GM21447 (cell line): ENCODE measurements around the gene MEIS3.

ENCODE experiments used
- ATAC-seq: cut with Tn5 transposase; IDR thresholded peaks from one replicate; pipeline ENCODE4 v1.9.1; 2021; ENCODE audit not compliant: unreplicated experiment

The MEIS3 gene

DNA sequence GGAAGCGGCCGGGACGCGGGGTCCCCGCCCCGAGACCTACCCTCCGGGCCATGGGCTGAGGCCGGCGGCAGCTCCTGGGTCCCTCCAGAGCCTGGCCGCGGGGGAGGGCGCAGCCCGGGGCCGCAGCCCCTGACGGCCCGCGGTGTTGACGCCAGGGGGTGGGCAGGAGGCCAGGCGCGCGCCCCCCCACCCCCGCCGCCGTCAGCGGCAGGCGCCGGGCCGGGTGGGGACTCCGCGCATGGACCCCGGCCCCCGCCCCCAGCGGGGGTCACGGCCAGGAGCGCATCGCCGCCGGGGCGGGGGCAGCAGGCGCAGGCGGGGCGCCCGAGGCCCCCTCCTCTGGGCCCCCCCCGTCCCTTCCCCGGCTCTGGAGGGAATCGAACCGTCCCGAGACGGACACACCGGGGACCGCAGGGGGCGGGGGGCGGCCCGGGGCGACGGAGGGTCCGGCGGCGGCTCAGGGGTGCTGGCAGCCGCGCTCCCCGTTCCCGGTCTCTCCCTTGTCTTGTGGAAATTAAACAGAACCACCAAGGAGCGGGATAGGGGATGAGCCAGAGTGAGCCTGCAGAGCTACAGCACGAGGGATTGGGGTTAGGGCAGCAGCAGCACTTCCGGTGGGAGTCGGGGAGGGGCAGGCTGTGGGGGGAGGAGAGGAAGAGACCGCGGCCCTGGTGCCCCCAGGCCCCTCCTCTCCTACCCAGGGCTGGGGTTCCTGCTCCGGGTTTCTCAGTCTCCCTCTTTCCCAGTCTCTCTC, at the start of gene MEIS3:
Gene MEIS3 (minus strand): TSS at position 498 of the 754 bp plus-strand sequence. CDS start 446 bp downstream, at position 52.
- no peak for ATAC-seq

DNA sequence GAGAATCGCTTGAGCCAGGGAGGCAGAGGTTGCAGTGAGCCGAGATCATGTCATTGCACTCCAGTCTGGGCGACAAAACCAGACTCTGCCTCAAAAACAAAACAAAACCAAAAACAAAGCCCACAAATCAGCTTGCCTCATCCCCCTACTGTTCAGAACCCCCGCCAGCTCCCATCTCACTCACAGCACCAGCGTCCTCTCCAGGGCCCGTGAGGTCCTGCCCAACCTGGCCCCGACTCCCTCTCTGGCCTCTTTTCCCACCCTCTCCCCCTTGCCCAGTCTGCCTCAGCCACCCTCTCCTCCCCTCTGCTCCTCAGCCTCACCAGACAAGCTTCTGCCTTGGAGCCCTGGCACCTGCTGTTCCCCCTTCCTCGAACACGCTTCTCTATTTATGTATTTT, 48.6 kb upstream of the MEIS3 start:
- no peak for ATAC-seq

DNA sequence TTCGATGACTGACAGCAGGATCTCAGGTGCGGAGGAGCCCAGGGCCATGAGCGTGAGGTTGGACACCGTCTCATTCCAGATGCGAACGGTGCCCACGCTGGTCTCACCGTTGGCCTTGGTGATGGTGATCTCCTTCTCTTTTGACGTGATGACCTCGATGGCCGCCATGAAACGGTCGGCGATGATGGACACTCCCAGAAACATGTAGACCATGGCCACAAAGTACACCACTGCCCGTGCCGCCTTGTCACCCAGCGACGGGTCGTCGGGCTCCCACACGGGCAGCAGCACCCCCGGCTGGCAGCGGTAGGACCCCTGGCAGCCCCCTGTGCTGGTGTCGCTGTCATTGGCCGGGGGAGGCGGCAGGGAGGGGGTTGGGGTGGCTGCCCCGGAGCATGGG, 46.6 kb upstream of the MEIS3 start:
- ATAC-seq = no peak

DNA sequence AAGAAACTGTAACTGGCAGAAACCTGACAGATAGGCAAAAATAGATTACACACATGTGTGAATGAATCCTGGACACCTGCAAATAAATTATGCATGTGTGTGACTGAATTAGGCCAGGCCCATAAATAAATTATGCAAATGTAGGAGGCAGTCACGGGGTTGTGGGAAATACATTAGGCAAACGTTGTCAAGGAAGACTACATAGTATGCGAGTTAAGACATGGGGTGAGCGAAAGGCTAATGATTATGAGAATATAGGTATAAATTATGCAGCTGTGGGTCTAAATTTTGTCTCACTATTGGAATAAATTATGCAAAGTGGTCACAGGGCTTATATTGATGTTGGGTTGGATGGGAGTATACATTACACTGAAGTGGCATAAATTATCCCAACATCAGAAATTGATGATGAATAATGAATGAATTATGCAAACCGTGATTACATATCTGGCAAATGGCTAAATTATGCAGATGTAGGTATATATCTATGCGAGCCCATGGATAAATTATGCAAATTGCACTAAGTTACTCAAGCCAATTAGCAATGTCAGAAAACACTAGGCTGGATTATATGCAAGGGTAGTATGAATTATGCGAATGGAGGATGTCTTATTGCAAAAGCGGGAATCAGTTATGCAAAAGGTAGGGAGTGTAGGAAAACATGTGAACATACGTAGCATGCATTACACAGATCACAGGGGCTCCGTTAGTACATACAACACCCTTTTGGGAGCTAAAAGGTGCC, 45.5 kb upstream of the MEIS3 start:
- no peak for ATAC-seq

DNA sequence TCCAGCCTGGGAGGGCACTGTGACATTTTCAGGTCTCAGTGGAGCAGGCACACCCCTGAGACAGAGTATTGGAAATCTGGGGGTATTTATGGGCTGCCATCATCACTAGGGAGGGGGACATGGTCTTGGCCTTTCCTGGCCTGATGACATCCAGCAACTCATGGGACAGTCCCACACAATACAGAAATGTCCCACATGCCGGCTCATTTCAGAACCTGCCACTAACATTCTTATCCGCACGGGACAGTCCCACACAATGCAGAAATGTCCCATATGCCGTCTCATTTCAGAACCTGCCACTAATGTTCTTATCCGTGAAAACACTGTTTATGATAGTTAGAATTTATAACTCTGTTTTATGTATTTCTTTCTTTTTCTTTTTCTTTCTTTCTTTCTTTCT, 42.5 kb upstream of the MEIS3 start:
- no peak for ATAC-seq

DNA sequence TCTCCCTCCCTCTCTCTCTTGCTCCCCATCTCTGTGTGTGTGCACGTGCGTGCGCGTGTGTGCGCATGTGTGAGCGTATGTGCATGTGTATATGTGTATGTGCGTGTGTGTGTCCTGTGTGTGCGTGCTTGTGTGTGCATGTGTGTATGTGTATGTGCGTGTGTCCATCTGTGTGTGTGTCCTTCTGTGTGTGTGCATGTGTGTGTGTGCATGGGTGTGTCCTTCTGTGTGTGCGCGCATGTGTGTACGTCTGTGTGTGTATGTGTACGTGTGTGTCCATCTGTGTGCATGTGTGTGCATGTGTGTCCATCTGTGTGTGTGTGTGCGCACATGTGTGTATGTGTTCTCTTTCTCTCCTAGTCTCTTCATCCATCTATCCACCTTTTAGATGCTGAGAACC, 40.1 kb upstream of the MEIS3 start:
- no peak for ATAC-seq

- no peak for ATAC-seq
Measured at GRCh38 chr19:47458672-47459071, 39.3 kb upstream of the MEIS3 start.

DNA sequence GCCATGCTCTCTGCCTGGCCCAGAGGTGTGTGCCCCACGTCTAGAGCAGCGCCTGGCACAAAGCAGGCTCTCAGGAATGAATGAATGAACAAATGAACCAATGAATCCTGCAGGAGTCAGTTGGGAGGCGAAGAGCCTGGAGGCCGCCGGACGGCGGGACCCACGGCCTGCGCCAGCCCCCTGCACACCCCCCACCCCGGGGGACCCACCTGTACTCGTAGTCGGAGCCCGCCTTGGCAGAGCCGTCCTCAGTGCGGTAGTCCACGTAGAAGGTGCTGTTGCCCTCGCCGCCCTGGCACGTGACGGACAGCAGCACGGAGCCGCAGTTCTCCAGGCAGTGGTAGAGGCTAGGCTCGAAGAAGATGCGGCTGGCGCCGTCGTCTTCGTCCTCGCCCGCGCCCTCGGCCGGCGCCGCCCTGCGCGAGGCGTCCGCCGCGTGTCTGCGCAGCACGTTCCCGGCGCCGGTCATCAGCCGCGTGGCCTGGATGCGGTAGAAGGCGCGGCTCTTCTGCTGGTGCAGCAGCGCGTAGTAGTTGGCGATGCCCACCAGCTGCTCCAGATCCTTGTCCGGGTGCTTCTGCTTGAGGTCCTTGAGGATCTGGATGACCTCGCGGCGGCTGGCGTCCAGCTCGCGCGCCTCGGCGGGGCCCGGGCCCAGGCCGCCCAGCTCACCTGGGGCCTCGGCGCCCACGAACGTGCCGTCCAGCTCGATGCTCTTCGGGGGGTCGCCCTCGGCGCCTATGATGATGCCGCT, 37.6 kb upstream of the MEIS3 start:
- ATAC-seq = no peak

DNA sequence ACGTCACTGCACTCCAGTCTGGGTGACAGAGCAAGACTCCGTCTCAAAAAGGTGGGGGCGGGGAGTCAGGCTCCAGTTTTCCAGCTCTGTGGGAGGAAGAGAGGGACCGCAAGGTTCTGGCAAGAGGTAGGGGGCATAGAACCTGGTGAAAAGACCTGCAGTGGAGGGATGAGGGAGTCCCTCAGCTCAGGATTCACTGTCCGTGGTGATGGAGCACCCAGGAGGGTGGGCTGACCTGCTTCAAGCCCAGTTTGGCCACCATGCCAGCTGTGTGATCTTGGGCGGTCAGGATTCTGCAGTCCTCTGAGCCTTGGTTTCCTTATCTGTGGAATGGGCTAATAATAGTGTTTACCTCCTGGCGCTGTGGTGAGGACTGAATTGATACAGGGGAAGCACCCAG, 31.2 kb upstream of the MEIS3 start:
- ATAC-seq = no peak

- ATAC-seq = no peak
Measured at GRCh38 chr19:47448360-47448727, 29.0 kb upstream of the MEIS3 start.

DNA sequence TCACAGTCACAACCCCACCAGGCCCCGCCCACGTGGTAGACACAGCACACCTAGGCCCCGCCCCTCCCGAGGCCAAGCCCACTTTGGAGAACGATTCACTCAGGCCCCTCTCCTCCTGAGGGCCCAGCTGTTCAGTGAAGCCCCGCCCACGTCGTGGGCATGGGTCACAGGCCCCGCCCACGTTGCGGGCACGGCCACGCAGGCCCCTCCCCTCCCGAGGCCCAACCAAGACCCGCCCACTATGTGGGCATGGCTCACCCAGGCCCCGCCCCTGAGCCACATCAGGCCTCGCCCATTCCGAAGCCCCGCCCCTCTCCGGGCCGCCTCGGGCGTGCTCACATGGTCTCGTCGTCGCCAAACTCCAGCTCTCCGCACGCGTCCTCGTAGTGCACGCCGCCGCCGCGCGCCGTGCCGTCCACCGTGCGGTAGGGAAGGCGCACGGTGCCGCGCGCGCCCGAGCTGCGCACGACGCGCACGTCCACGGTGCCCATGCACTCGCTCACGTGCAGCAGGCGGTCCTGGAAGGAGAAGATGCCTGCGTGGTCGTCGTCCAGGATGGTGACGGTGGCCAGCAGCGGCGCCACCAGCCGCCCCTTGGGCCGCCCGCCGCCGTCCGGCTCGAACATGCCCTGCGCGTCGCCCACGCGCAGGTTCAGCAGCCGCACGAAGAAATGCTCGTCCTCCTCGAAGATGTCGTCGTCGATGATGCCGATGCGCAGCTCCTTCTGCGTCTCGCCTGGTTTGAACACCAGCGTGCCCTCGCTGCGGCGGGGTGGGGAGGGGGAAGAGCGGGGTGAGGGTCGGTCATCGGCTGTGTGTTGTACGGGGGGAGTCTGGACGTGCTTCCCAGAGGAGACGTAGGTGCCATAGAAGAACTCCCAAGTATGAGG, 28.4 kb upstream of the MEIS3 start:
- ATAC-seq = no peak

- ATAC-seq = no peak
Measured at GRCh38 chr19:47446534-47447469, 27.5 kb upstream of the MEIS3 start.

- ATAC-seq = no peak
Measured at GRCh38 chr19:47445937-47446402, 26.6 kb upstream of the MEIS3 start.

- no peak for ATAC-seq
Measured at GRCh38 chr19:47445527-47445926, 26.2 kb upstream of the MEIS3 start.

GRCh38 chr19:47444388-47444821, 25.1 kb upstream of the MEIS3 start:
- no peak for ATAC-seq

DNA sequence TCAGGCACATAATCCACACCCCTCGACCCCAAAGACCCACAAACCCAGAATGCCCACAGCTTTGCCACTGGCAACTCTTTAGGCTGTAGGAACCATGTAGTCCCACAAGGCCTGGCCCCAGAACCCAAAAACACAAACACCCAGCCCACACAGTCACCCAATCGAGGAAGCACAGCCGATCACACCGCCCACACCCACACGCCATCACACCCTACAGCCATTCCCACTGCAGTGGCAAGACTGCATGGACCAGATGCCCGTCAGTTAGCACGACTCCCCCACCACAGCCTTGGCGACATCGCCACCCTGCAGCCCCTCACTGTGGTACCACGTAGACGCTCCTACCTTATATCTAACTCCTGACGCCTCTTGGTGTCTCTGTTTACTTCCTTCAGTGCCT, 24.0 kb upstream of the MEIS3 start:
- no peak for ATAC-seq

- no peak for ATAC-seq
Measured at GRCh38 chr19:47438793-47439220, 19.5 kb upstream of the MEIS3 start.

DNA sequence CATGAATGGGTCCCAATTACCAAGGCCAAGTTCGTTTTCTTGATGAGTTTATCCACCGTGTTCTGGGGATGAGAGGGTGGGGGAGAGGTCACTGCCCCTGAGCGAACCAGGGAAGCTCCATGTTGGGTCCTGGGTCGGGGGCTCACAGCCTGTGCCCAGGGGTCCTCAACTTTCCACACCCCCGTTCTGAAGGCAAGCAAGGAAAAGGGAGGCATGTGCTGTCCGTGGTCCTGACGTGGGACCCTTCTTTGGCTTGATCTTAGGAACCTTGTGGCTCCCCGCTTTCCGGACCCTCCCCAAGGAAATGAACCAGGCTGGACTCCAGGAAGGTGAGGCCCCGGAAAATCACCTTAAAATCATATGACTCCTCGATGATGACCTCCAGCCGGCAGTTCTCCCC, 18.2 kb upstream of the MEIS3 start:
- ATAC-seq = no peak

DNA sequence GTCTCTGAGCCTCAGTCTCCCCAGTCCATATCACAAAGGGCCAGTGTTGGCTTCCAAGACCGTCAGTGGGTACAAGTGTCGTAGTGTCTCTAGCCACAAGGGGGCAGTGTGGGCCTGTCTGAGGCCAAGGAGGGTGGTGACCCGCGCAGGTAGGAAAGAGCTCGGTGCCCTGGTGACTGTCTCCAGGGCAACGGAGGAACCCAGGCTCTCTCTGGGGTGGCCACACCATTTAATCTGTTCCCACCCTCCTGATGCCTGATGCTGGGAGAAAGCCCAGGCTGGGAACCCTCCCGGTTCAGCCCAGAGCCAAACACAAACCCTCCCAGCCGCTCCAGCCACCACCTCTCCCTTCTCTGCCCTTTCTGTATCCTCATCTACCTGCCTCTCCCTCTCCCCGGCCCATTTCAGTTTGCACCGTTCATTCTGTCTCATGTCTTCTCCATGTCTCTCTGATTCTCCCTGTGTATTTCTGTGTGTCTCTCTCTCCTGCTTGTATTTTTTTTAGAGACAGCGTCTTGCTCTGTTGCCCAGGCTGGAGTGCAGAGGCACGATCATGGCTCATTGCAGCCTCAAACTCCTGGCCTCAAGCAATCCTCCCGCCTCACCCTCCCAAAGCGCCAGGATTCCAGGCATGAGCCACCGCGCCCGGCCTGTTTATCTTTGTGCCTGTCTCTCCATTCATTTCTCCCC, 17.5 kb upstream of the MEIS3 start:
- ATAC-seq = no peak
